Kidney epithelial cell (primary cell): ENCODE measurements around the gene SH3BGRL3. TPM values are rescaled to one million over a fixed set of nuclear protein-coding genes. Genes with fewer than 3 reads are reported as not detected.

Source experiments
- DNase-seq: peaks from one replicate; pipeline ENCODE4 v3.0.0-alpha.2; 2010; ENCODE audit warnings: low read depth
- H3K27me3 ChIP-seq: 2 replicates; pipeline ENCODE4 v1.6.0; 2011; ENCODE audit warnings: low read length; ENCODE audit not compliant: control insufficient read depth, insufficient read depth
- H3K36me3 ChIP-seq: 2 replicates; pipeline ENCODE4 v1.5.1; 2011; ENCODE audit warnings: low read length; ENCODE audit not compliant: control insufficient read depth, insufficient read depth
- H3K4me3 ChIP-seq: 2 replicates; pipeline ENCODE4 v1.5.1; 2011; ENCODE audit warnings: low read depth, mild to moderate bottlenecking, control low read depth, low read length
- total RNA-seq: library from RNA; depleted of rRNA; stranded (reverse); fragments of >200 nt; gene quantifications from 2 replicates; pipeline ENCODE4 v1.2.3, GENCODE V29; 2015
- TF ChIP-seq, protein P1 (sequence below): IDR thresholded peaks from 2 replicates; pipeline ENCODE4 v1.5.1; 2011; ENCODE audit warnings: mild to moderate bottlenecking, moderate library complexity, low read length, control low read depth, inconsistent platforms; ENCODE audit not compliant: insufficient read depth, poor library complexity, severe bottlenecking

SH3BGRL3 gene
- total RNA-seq, 1 donor from 2014 or later = 113 TPM

GRCh38 chr1:26330276-26330675 is 50.4 kb downstream of the SH3BGRL3 start:
- DNase-seq = no peak
- no peak overlapping the region for H3K4me3 ChIP-seq
- H3K27me3 ChIP-seq = no peaks in the 10 kb centered on the region
- no peaks in the 10 kb centered on the region for H3K36me3 ChIP-seq
- TF ChIP-seq, protein P1, sequence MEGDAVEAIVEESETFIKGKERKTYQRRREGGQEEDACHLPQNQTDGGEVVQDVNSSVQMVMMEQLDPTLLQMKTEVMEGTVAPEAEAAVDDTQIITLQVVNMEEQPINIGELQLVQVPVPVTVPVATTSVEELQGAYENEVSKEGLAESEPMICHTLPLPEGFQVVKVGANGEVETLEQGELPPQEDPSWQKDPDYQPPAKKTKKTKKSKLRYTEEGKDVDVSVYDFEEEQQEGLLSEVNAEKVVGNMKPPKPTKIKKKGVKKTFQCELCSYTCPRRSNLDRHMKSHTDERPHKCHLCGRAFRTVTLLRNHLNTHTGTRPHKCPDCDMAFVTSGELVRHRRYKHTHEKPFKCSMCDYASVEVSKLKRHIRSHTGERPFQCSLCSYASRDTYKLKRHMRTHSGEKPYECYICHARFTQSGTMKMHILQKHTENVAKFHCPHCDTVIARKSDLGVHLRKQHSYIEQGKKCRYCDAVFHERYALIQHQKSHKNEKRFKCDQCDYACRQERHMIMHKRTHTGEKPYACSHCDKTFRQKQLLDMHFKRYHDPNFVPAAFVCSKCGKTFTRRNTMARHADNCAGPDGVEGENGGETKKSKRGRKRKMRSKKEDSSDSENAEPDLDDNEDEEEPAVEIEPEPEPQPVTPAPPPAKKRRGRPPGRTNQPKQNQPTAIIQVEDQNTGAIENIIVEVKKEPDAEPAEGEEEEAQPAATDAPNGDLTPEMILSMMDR = no peak

Other genes with a start within 250 kb of the SH3BGRL3 start
- 0.48 and 0.75 TPM in 2 replicates for gene SLC30A2, start 234.0 kb upstream of the SH3BGRL3 start, total RNA-seq
- gene TRIM63, start 212.5 kb upstream of the SH3BGRL3 start, total RNA-seq = 0.14 TPM in 1 of 2 replicates, not detected in the other
- gene PDIK1L, start 168.3 kb upstream of the SH3BGRL3 start, total RNA-seq = 6.6 and 6.8 TPM in 2 replicates
- 0.07 and 0.79 TPM in 2 replicates for gene FAM110D, start 121.0 kb upstream of the SH3BGRL3 start, total RNA-seq
- not detected in 2 replicates for gene C1orf232, start 111.1 kb upstream of the SH3BGRL3 start, total RNA-seq
- gene ZNF593, start 110.2 kb upstream of the SH3BGRL3 start, total RNA-seq = 53.0 and 73.8 TPM in 2 replicates
- not detected in 2 replicates for gene ZNF593OS, start 108.3 kb upstream of the SH3BGRL3 start, total RNA-seq
- 15.2 and 16.8 TPM in 2 replicates for gene CNKSR1, start 102.6 kb upstream of the SH3BGRL3 start, total RNA-seq
- gene CATSPER4, start 89.5 kb upstream of the SH3BGRL3 start, total RNA-seq = 0.04 TPM in 1 of 2 replicates, not detected in the other
- gene CEP85, start 45.9 kb upstream of the SH3BGRL3 start, total RNA-seq = 7.5 and 9.7 TPM in 2 replicates
- gene UBXN11, start 26.6 kb downstream of the SH3BGRL3 start, total RNA-seq = 9.4 and 10.2 TPM in 2 replicates
- gene CD52, start 37.9 kb downstream of the SH3BGRL3 start, total RNA-seq = 1.2 TPM in 1 of 2 replicates, not detected in the other
- gene CRYBG2, start 74.0 kb downstream of the SH3BGRL3 start, total RNA-seq = 2.7 and 18.6 TPM in 2 replicates
- gene ZNF683, start 92.7 kb downstream of the SH3BGRL3 start, total RNA-seq = not detected in 2 replicates
- gene LIN28A, start 130.7 kb downstream of the SH3BGRL3 start, total RNA-seq = not detected in 2 replicates
- 43.8 and 52.7 TPM in 2 replicates for gene DHDDS, start 152.2 kb downstream of the SH3BGRL3 start, total RNA-seq
- gene HMGN2, start 192.4 kb downstream of the SH3BGRL3 start, total RNA-seq = 126 and 131 TPM in 2 replicates
- 48.1 and 48.5 TPM in 2 replicates for gene RPS6KA1, start 249.7 kb downstream of the SH3BGRL3 start, total RNA-seq